ENCODE measurements around the gene RNF11.

DNA sequence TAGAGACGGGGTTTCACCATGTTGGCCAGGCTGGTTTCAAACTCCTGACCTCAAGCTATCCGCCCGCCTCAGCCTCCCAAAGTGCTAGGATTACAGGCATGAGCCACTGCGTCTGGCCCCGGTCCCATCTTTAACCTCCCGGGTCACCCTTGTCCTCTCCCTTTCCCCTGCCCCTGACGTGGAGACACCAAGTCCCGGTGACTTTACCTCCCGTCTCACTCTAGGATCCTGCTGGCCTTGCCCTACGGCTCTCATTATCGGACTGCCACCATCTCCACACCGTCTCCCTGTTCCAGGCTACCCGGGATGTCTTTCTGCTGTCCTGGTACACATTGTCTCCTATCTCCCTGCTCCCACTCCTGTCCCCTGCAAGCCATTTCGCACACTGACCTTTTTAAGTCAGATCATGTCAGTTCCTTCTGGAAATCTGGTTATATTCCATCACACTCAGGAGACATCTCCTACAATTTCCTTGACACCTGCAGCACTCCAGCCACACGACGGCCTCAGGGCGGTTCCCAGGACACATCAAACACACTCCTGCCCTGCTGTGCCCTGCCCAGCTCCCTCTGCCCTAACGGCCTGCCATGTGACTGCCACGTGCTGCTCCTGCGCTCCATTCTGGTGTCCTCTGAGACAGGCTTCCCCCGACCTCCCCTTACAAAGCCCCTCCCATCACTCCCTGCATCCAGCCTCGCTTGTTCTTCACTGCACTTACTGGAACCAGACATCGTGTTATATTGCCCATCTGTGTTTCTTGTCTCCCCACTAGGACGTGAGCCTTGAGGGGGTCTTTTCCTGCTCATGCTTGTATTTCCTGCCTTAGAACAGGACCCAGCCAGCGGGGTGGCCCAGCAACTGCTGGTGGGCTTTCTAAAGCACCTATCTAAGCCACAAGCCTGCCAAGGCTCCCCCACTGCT, 61.6 kb downstream of the RNF11 start:
- TF ChIP-seq POLR2AphosphoS5 (IDR thresholded peaks at IDR 0.05; ENCODE audit: low read depth, low read length) (no peak), TAF1 (IDR thresholded peaks at IDR 0.05; ENCODE audit: borderline replicate concordance, low read depth, low read length) (no peak)
